Measurements from ENCODE around the gene IL17RE. TPM values are rescaled to one million over a fixed set of nuclear protein-coding genes. Genes with fewer than 3 reads are reported as not detected.

Gene IL17RE
- total RNA-seq, 3 donors from 2014 or later = 41.8 to 116 (median 82.8) TPM

- ATAC-seq (no peak), DNase-seq (no peak)
- TF ChIP-seq CTCF (IDR thresholded peaks at IDR 0.05) = no peak
- H3K4me3 ChIP-seq = no peak overlapping the region
- peaks cover 10% of the 10 kb centered on the region for H3K4me1 ChIP-seq (ENCODE audit: low read depth)
- intact Hi-C loops (cut with DNase I, micrococcal nuclease) = no loop called here
- no peaks in the 10 kb centered on the region for H3K9me3 ChIP-seq
- no peaks in the 10 kb centered on the region for H3K36me3 ChIP-seq (ENCODE audit: low read depth)
Observed at GRCh38 chr3:9948586-9948985, 45.9 kb downstream of the IL17RE start.

- intact Hi-C loops (cut with DNase I, micrococcal nuclease) = no loop called here
Observed at GRCh38 chr3:9949115-9949514, 46.5 kb downstream of the IL17RE start.

DNA sequence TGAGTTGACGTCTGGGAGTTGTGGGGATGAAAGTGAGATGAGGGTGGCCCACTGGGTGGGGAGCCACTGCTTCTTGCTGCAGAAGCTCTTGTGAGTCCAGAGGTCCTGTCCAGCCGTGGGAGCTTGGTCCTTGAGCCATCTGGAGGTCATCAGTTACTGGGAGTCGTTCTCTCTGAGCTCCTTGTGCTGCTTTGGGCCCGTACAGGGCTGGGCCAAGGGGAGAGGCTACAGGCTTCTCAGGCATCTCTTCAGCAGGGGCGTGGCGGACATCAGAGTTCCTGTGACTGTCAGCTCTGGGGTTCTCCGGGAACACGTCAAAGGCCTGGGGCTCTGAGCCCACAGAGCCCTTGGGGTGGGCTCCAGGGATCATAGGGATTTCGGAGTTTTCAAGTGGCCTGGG lies 47.0 kb downstream of the IL17RE start:
- no peak for TF ChIP-seq CTCF (IDR thresholded peaks at IDR 0.05)
- Histone ChIP-seq H3K4me1 (ENCODE audit: low read depth) (peaks cover 10% of the 10 kb centered on the region), H3K36me3 (ENCODE audit: low read depth) (no peaks in the 10 kb centered on the region), H3K4me3 (no peak overlapping the region), H3K9me3 (no peaks in the 10 kb centered on the region)
- ATAC-seq = no peak
- intact Hi-C loops (cut with DNase I, micrococcal nuclease) = no loop called here
- no peak for DNase-seq

More at GRCh38 chr3:9949115-9949514, 46.5 kb downstream of the IL17RE start:
- Histone ChIP-seq H3K36me3 (ENCODE audit: low read depth) (no peaks in the 10 kb centered on the region), H3K4me1 (ENCODE audit: low read depth) (peaks cover 10% of the 10 kb centered on the region), H3K9me3 (no peaks in the 10 kb centered on the region), H3K4me3 (no peak overlapping the region)
- TF ChIP-seq CTCF (IDR thresholded peaks at IDR 0.05) = no peak
- ATAC-seq (no peak), DNase-seq (no peak)

DNA sequence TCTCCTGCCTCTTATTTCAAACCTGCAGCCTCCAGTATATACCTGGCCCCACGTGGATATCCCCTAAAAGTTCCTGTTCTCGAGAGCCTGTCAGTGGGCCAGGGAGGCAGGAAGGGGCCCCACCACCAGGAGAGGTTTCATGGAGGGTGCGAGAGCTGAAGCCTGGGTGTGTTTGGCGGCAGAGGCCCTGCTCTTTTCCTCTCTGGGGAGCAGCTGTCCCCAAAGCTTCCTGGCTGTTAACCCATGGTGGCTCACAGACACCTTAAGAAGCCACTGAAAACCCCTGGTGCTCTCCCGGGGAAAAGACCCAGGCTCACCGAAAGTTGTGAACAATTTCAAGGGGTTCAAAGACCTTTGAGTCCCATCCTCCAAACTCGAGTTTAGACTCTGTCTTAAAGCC lies 48.5 kb downstream of the IL17RE start:
- DNase-seq (no peak), ATAC-seq (no peak)
- no peak overlapping the region for H3K4me3 ChIP-seq
- no peak for TF ChIP-seq CTCF (IDR thresholded peaks at IDR 0.05)
- H3K36me3 ChIP-seq (ENCODE audit: low read depth) = no peaks in the 10 kb centered on the region
- peaks cover 10% of the 10 kb centered on the region for H3K4me1 ChIP-seq (ENCODE audit: low read depth)
- no peaks in the 10 kb centered on the region for H3K9me3 ChIP-seq
- intact Hi-C loops (cut with DNase I, micrococcal nuclease) = no loop called here

GRCh38 chr3:9951598-9951961 lies 48.9 kb downstream of the IL17RE start:
- no peak overlapping the region for H3K4me3 ChIP-seq
- ATAC-seq = no peak
- no peak for TF ChIP-seq CTCF (IDR thresholded peaks at IDR 0.05)
- no peaks in the 10 kb centered on the region for H3K9me3 ChIP-seq
- H3K36me3 ChIP-seq (ENCODE audit: low read depth) = no peaks in the 10 kb centered on the region
- DNase-seq = no peak
- peaks cover 10% of the 10 kb centered on the region for H3K4me1 ChIP-seq (ENCODE audit: low read depth)
- intact Hi-C loops (cut with DNase I, micrococcal nuclease) = no loop called here

Measured in mucosa of descending colon (tissue), 3 donors.